Spleen (tissue), 11 donors: ENCODE data around the gene SHISA5. TPM values are rescaled to one million over a fixed set of nuclear protein-coding genes. Genes with fewer than 3 reads are reported as not detected.
"Not testable (repeated sequence)": the region's sequence is repeated elsewhere in the genome, so short reads cannot be mapped to it uniquely, and the experiment has no call there.

Source experiments
- DNase-seq: peaks from one replicate; pipeline ENCODE4 v3.0.0-alpha.2; 2020
- H3K27ac ChIP-seq, 8 donors: fragments of 200-600 bp; sonication (generic) in 7 of 8; 1 replicate in 4 of 8; 2 replicates in 4 of 8; pipeline versions ENCODE4 v1.5.0 to v1.8.0; 2016 to 2021; ENCODE audit warnings: inconsistent platforms in 4 of 8, mild to moderate bottlenecking in 4 of 8, moderate library complexity in 1 of 8
- H3K27me3 ChIP-seq, 7 donors: fragments of 200-600 bp; sonication (generic) in 6 of 7; replicated peaks in 1 of 7; 1 replicate in 4 of 7; 2 replicates in 3 of 7; pipeline versions ENCODE4 v1.5.0 to v1.8.0; 2016 to 2021; ENCODE audit warnings: inconsistent platforms in 3 of 7, mild to moderate bottlenecking in 1 of 7
- H3K36me3 ChIP-seq, 6 donors: fragments of 200-600 bp; sonication (generic) in 5 of 6; 1 replicate in 4 of 6; 2 replicates in 2 of 6; pipeline versions ENCODE4 v1.5.0 to v1.8.0; 2016 to 2021; ENCODE audit warnings: inconsistent platforms in 2 of 6
- H3K4me1 ChIP-seq, 6 donors: fragments of 200-600 bp; sonication (generic) in 5 of 6; 1 replicate in 3 of 6; 2 replicates in 3 of 6; pipeline versions ENCODE4 v1.5.0 to v1.8.0; 2016 to 2021; ENCODE audit warnings: inconsistent platforms in 3 of 6
- H3K4me3 ChIP-seq, 8 donors: fragments of 200-600 bp; sonication (generic) in 7 of 8; 1 replicate in 4 of 8; 2 replicates in 4 of 8; pipeline versions ENCODE4 v1.5.0 to v1.8.0; 2016 to 2021; ENCODE audit warnings: inconsistent platforms in 4 of 8, mild to moderate bottlenecking in 4 of 8, moderate library complexity in 2 of 8
- H3K9me3 ChIP-seq, 8 donors: fragments of 200-600 bp; sonication (generic) in 7 of 8; 1 replicate in 4 of 8; 2 replicates in 4 of 8; pipeline versions ENCODE4 v1.5.0 to v1.8.0; 2016 to 2021; ENCODE audit warnings: inconsistent platforms in 4 of 8
- CTCF ChIP-seq, 11 experiments: fragments of 200-600 bp in 7 of 11; fragments of 450-650 bp in 4 of 11; sonication (generic) in 4 of 11; IDR thresholded peaks in 8 of 11; conservative IDR thresholded peaks in 3 of 11; 1 replicate in 7 of 11; 2 replicates in 4 of 11; pipeline versions ENCODE4 v1.4.0 to v1.8.0; 2016 to 2021; ENCODE audit warnings: antibody characterized with exemption in 11 of 11, inconsistent platforms in 4 of 11, mild to moderate bottlenecking in 1 of 11
- POLR2A ChIP-seq, 3 donors: fragments of 450-650 bp; IDR thresholded peaks; one replicate each; pipeline ENCODE4 v1.5.1; 2017; ENCODE audit warnings: antibody characterized with exemption in 3 of 3, mild to moderate bottlenecking in 1 of 3
- POLR2AphosphoS5 ChIP-seq, 3 donors: sonication (generic); formaldehyde crosslinking; IDR thresholded peaks; one replicate each; pipeline ENCODE4 v1.5.1; 2017; ENCODE audit warnings: antibody characterized with exemption in 3 of 3
- WGBS, 5 donors: extraction: QIAGEN DNeasy Blood & Tissue Kit in 3 of 5; methylation state at CpG; one replicate each; pipeline versions ENCODE4 v1.1.5 to v1.1.7; 2013 to 2018; 5-methylcytosine and 5-hydroxymethylcytosine counted together
- intact Hi-C: fragments of 100-400 bp; cut with DNase I; formaldehyde crosslinking; loops from one replicate; pipeline ENCODE4 v1.15.0; 2023; ENCODE audit warnings: low total_unique reads
- polyA plus RNA-seq, 3 donors: library from polyadenylated mRNA; stranded (reverse); fragments of 200-250 nt; gene quantifications; one replicate each; pipeline ENCODE4 v1.2.1, GENCODE V29; 2013
- total RNA-seq, 7 donors: library from RNA; depleted of rRNA in 3 of 7; stranded (reverse); fragments of >200 nt in 3 of 7; fragmentation: NEBNext Ultra II Directional in 4 of 7; extraction: Animal tissue kit (Norgen Biotek cat#: 25700) in 4 of 7; gene quantifications; one replicate each; pipeline versions ENCODE4 v1.1.0 to v1.2.1, GENCODE V29; 2016 to 2021
- donor health status: healthy with polysubstance abuse.
- donor health status: DM: no; HTN: no; CAD: no; lungs with moderate emphysema.
- donor health status: DM: no; HTN: no; CAD: no.
- donor health status: Bipolar disorder and iron deficiency.
- donor health status: healthy.
- donor health status: DM: no; HTN: no; CAD: no.
- donor health status: DM: yes; HTN: yes; CAD: no.

The SHISA5 gene
- total and polyA plus RNA-seq, 10 donors = 80.2 to 227 (median 173) TPM

- Histone ChIP-seq H3K27ac (peak overlapping the region; percentile 19 to 99 (median 92)), H3K36me3 (peaks cover 0 to 59% (median 1%) of the 10 kb centered on the region in 6 donors), H3K27me3 (no peaks in the 10 kb centered on the region), H3K4me3 (no peak overlapping the region), H3K4me1 (peaks cover 30 to 95% (median 75%) of the 10 kb centered on the region in 6 donors), H3K9me3 (no peaks in the 10 kb centered on the region)
- TF ChIP-seq POLR2AphosphoS5 (IDR thresholded peaks at IDR 0.05) = peak in 1 of 3 donors; percentile 6
- no peak for TF ChIP-seq POLR2A (IDR thresholded peaks at IDR 0.05)
- no peak for TF ChIP-seq CTCF (IDR thresholded peaks at IDR 0.05 in 8 of 11, conservative IDR thresholded peaks at IDR 0.05 in 3 of 11)
- 81 to 95% (median 91%) methylated on average over 9 to 11 of the region's 11 CpGs for WGBS, 5 donors
- intact Hi-C loops = no loop called here
- peak; percentile 71 for DNase-seq
These were observed 28.8 kb downstream of the SHISA5 start for GRCh38 chr3:48475188-48475587.

DNA sequence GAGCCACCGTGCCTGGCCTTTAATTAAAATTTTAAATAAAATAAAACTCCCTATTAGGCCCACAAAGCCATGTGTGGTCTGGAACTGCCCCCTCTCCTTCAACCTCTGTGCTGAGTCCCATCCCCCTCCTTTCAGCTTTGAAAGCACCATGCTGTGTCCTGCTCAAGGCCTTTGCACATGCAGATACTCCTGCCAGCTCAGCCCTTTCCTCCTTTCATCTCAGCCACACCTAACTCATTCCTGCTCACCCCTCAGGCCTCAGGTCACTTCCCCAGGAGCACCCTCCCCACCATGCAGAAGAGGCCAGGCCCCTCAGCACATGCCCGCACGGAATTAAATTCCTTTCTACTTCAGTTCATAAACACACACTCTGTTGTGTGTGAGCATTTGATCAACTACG is 29.4 kb downstream of the SHISA5 start:
- DNase-seq = peak; percentile 47
- H3K27ac ChIP-seq = peak overlapping the region; percentile 19 to 99 (median 92)
- TF ChIP-seq CTCF (IDR thresholded peaks at IDR 0.05 in 8 of 11, conservative IDR thresholded peaks at IDR 0.05 in 3 of 11) (no peak), POLR2A (IDR thresholded peaks at IDR 0.05) (no peak), POLR2AphosphoS5 (IDR thresholded peaks at IDR 0.05) (no peak)

GRCh38 chr3:48474031-48474430 is 29.9 kb downstream of the SHISA5 start:
- H3K4me3 ChIP-seq, intact Hi-C loops, H3K9me3 ChIP-seq, H3K27me3 ChIP-seq: not testable (repeated sequence)
- peak overlapping the region; percentile 87 to 99 (median 95) for H3K27ac ChIP-seq
- H3K36me3 ChIP-seq = peaks cover 0 to 63% (median 10%) of the 10 kb centered on the region in 6 donors
- 91 to 95% (median 93%) methylated on average over 4 of the region's 4 CpGs for WGBS, 5 donors
- H3K4me1 ChIP-seq = peaks cover 42 to 95% (median 77%) of the 10 kb centered on the region in 6 donors
- DNase-seq = peak; percentile 12

More for the DNA sequence above, 29.4 kb downstream of the SHISA5 start:
- no peak overlapping the region for H3K4me3 ChIP-seq
- peaks cover 36 to 95% (median 77%) of the 10 kb centered on the region in 6 donors for H3K4me1 ChIP-seq
- H3K36me3 ChIP-seq = peaks cover 0 to 63% (median 4%) of the 10 kb centered on the region in 6 donors
- no peaks in the 10 kb centered on the region for H3K9me3 ChIP-seq
- H3K27me3 ChIP-seq = no peaks in the 10 kb centered on the region
- WGBS, 5 donors = 69 to 81% (median 77%) methylated on average over 4 of the region's 4 CpGs
- intact Hi-C loops = no loop called here

GRCh38 chr3:48473617-48473952 is 30.4 kb downstream of the SHISA5 start:
- H3K4me1 ChIP-seq = peaks cover 46 to 95% (median 78%) of the 10 kb centered on the region in 6 donors
- no peak for DNase-seq
- no peaks in the 10 kb centered on the region for H3K9me3 ChIP-seq
- 84 to 91% (median 86%) methylated on average over 5 of the region's 5 CpGs for WGBS, 5 donors
- intact Hi-C loops = no loop called here
- H3K27me3 ChIP-seq = no peaks in the 10 kb centered on the region
- H3K36me3 ChIP-seq = peaks cover 0 to 63% (median 14%) of the 10 kb centered on the region in 6 donors
- peak overlapping the region in 1 of 8 donors; percentile 83 for H3K4me3 ChIP-seq
- TF ChIP-seq POLR2AphosphoS5 (IDR thresholded peaks at IDR 0.05) (no peak), POLR2A (IDR thresholded peaks at IDR 0.05) (no peak), CTCF (IDR thresholded peaks at IDR 0.05 in 8 of 11, conservative IDR thresholded peaks at IDR 0.05 in 3 of 11) (no peak)
- H3K27ac ChIP-seq = peak overlapping the region; percentile 87 to 99 (median 95)
